C4-2B (cell line): ENCODE data around the gene TRPC4AP.

Source experiments
- ZFX ChIP-seq: fragments of 450-650 bp; IDR thresholded peaks from 2 replicates; pipeline ENCODE4 v1.6.1; 2017
- TF ChIP-seq, protein P1 (sequence below): fragments of 450-650 bp; conservative IDR thresholded peaks from 2 replicates; pipeline ENCODE4 v1.5.1; 2017; ENCODE audit warnings: mild to moderate bottlenecking

GRCh38 chr20:35111141-35111888 is 18.7 kb upstream of the TRPC4AP start:
- TF ChIP-seq, protein P1, sequence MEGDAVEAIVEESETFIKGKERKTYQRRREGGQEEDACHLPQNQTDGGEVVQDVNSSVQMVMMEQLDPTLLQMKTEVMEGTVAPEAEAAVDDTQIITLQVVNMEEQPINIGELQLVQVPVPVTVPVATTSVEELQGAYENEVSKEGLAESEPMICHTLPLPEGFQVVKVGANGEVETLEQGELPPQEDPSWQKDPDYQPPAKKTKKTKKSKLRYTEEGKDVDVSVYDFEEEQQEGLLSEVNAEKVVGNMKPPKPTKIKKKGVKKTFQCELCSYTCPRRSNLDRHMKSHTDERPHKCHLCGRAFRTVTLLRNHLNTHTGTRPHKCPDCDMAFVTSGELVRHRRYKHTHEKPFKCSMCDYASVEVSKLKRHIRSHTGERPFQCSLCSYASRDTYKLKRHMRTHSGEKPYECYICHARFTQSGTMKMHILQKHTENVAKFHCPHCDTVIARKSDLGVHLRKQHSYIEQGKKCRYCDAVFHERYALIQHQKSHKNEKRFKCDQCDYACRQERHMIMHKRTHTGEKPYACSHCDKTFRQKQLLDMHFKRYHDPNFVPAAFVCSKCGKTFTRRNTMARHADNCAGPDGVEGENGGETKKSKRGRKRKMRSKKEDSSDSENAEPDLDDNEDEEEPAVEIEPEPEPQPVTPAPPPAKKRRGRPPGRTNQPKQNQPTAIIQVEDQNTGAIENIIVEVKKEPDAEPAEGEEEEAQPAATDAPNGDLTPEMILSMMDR: no peak
- no peak for TF ChIP-seq ZFX
